Measurements from ENCODE around the gene SUMF2. TPM values are rescaled to one million over a fixed set of nuclear protein-coding genes. Genes with fewer than 3 reads are reported as not detected.

SUMF2 gene
- total and polyA plus RNA-seq, 2 of the 4 experiments (the other 2 are of a cell fraction), result 86.2 to 97.3 TPM

DNA sequence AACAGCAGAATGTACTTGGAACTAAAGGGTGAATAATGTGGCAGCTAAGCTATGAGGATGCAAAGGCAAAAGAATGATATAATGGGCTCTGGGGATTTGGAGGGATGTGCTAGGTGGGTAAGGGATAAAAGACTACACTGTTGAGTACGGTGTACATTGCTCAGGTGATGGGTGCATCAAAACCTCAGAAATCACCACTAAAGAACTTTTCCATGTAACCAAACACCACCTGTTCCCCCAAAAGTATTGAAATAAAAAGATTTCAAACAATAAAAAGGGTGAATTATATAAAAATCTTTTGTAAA is 43.8 kb downstream of the SUMF2 start:
- 0 out of 4 replicates have a peak overlapping the region, but pooled peaks of 1 of the 2 experiments have one; percentile 96 for H4K8ac ChIP-seq (ENCODE audit: low read depth in 2 of 2, low read length in 2 of 2)
- ATAC-seq (ENCODE audit: low read depth), result no peak
- WGBS, 2 experiments (ENCODE audit: extremely low coverage in 2 of 2, insufficient read length in 1 of 2), result no CpG with 5 or more reads among the region's 1 CpG
- no peak overlapping the region for H4K5ac ChIP-seq (ENCODE audit: low read depth, low read length)
- peaks cover 0 to 20% of the 10 kb centered on the region in 2 experiments; a peak in 2 of 4 replicates for H3K79me1 ChIP-seq (ENCODE audit: low read depth in 1 of 2, low read length in 2 of 2)
- no peak overlapping the region for H3K4ac ChIP-seq (ENCODE audit: low read depth, low read length)
- H2BK5ac ChIP-seq (ENCODE audit: low read depth, low read length, poor library complexity, severe bottlenecking), result no peak overlapping the region
- no peaks in the 10 kb centered on the region for H3K27me3 ChIP-seq (ENCODE audit: control insufficient read depth, insufficient read depth, low read length)
- ChIA-PET POLR2A (ENCODE audit: unreplicated experiment) (interaction anchor here (0.7 kb wide), 1 partner anchor 97 kb away, joined by 3 read pairs; no protein-coding TSS in a partner anchor), CTCF (no interaction called here)
- peaks cover 17% of the 10 kb centered on the region for H4K20me1 ChIP-seq (ENCODE audit: insufficient read depth, low read length)
- no peak overlapping the region for H3K23ac ChIP-seq (ENCODE audit: low read depth, low read length)
- H3K36me3 ChIP-seq (ENCODE audit: control insufficient read depth, insufficient read depth, low read length), result peaks cover 5% of the 10 kb centered on the region
- no peak overlapping the region for H3K56ac ChIP-seq (ENCODE audit: extremely low read depth, insufficient read depth, low read length)
- no peak overlapping the region for H3K27ac ChIP-seq (ENCODE audit: insufficient read depth, low read length)
- H2AFZ ChIP-seq (replicated peaks; ENCODE audit: low read length, poor library complexity), result no peak overlapping the region
- intact Hi-C loops (cut with micrococcal nuclease), result no loop called here
- H3K18ac ChIP-seq (ENCODE audit: low read depth, low read length), result no peak overlapping the region
- dilution Hi-C loops (cut with HindIII; ENCODE audit: low sequenced_read_pairs, unreplicated experiment), result no loop called here
- no peaks in the 10 kb centered on the region for H3K9me3 ChIP-seq (ENCODE audit: control insufficient read depth, insufficient read depth, low read length)
- H3K9me1 ChIP-seq (ENCODE audit: insufficient read depth, low read length), result no peaks in the 10 kb centered on the region
- no peak overlapping the region for H2BK15ac ChIP-seq (ENCODE audit: low read depth, low read length)
- H3K4me3 ChIP-seq (ENCODE audit: insufficient read depth, low read depth, low read length), result no peak overlapping the region
- no peak overlapping the region for H4K91ac ChIP-seq (ENCODE audit: insufficient read depth, low read depth, low read length)
- no peak for DNase-seq
- in situ Hi-C loops (cut with MboI; ENCODE audit: low sequenced_read_pairs), result no loop called here
- H3K4me1 ChIP-seq (ENCODE audit: control insufficient read depth, insufficient read depth, low read length), result no peaks in the 10 kb centered on the region
- H2AK5ac ChIP-seq (ENCODE audit: low read depth, low read length), result no peak overlapping the region
- TF ChIP-seq RAD21 (IDR thresholded peaks at IDR 0.05; ENCODE audit: low read length), result no peak
- TF ChIP-seq POLR2A (IDR thresholded peaks at IDR 0.05; ENCODE audit: low read depth, low read length), result no peak
- TF ChIP-seq BHLHE40 (IDR thresholded peaks at IDR 0.05; ENCODE audit: low read depth, low read length), result no peak
- TF ChIP-seq NFE2L2 (IDR thresholded peaks at IDR 0.05; ENCODE audit: low read depth, low read length), result no peak
- no peak for TF ChIP-seq ELK1 (IDR thresholded peaks at IDR 0.05; ENCODE audit: borderline replicate concordance, low read depth, low read length)
- no peak for TF ChIP-seq MAFK (IDR thresholded peaks at IDR 0.05; ENCODE audit: low read depth, low read length)
- no peak for TF ChIP-seq CEBPB (IDR thresholded peaks at IDR 0.05; ENCODE audit: low read depth, low read length)
- no peak for TF ChIP-seq SMC3 (IDR thresholded peaks at IDR 0.05; ENCODE audit: low read depth, low read length)
- TF ChIP-seq FOS (IDR thresholded peaks at IDR 0.05; ENCODE audit: low read depth, low read length), result no peak
- TF ChIP-seq CTCF (conservative IDR thresholded peaks at IDR 0.05; ENCODE audit: low read depth, low read length), result no peak
- TF ChIP-seq RFX5 (IDR thresholded peaks at IDR 0.05; ENCODE audit: low read depth, low read length), result no peak
- TF ChIP-seq RCOR1 (IDR thresholded peaks at IDR 0.05; ENCODE audit: insufficient replicate concordance, low read length), result no peak
- TF ChIP-seq, protein P1, sequence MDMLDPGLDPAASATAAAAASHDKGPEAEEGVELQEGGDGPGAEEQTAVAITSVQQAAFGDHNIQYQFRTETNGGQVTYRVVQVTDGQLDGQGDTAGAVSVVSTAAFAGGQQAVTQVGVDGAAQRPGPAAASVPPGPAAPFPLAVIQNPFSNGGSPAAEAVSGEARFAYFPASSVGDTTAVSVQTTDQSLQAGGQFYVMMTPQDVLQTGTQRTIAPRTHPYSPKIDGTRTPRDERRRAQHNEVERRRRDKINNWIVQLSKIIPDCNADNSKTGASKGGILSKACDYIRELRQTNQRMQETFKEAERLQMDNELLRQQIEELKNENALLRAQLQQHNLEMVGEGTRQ (IDR thresholded peaks at IDR 0.05; ENCODE audit: low read depth, low read length), result no peak
- TF ChIP-seq MAZ (IDR thresholded peaks at IDR 0.05; ENCODE audit: borderline replicate concordance, low read depth, low read length), result no peak
- no peak for TF ChIP-seq MXI1 (IDR thresholded peaks at IDR 0.05; ENCODE audit: borderline replicate concordance, low read depth, low read length)
- TF ChIP-seq CHD1 (IDR thresholded peaks at IDR 0.05; ENCODE audit: low read depth, low read length), result no peak
- H2AK9ac ChIP-seq (replicated peaks; ENCODE audit: low read depth, low read length, poor library complexity), result no peak overlapping the region
- H3K9ac ChIP-seq (ENCODE audit: low read depth, low read length), result no peak overlapping the region
- H3K14ac ChIP-seq (replicated peaks; ENCODE audit: low read depth, low read length), result no peak overlapping the region
- no peak overlapping the region for H2BK120ac ChIP-seq (ENCODE audit: low read depth, low read length)
- H2BK20ac ChIP-seq (ENCODE audit: low read depth, low read length), result no peak overlapping the region
- no peak overlapping the region for H3K4me2 ChIP-seq (ENCODE audit: low read depth, low read length)
- no TSS peak for BruUV-seq (replicated peaks)
